ENCODE measurements around the gene TRIP10.

- TF ChIP-seq ZSCAN29 (CRISPR knock-in tag; conservative IDR thresholded peaks at IDR 0.05): no peak
- TF ChIP-seq ZFX (CRISPR knock-in tag; IDR thresholded peaks at IDR 0.05; ENCODE audit: low read depth): no peak
- peak; percentile 98 for TF ChIP-seq CHD4 (IDR thresholded peaks at IDR 0.05; ENCODE audit: borderline replicate concordance, low read length)
- peak; percentile 37 to 49; a peak in 1 of 4 replicates for TF ChIP-seq POLR2A (IDR thresholded peaks at IDR 0.05; ENCODE audit: insufficient read depth in 1 of 2, low read depth in 2 of 2, low read length in 2 of 2)
- no peak for TF ChIP-seq ZNF652 (CRISPR knock-in tag; IDR thresholded peaks at IDR 0.05; ENCODE audit: borderline replicate concordance, low read depth)
- TF ChIP-seq MEIS2 (CRISPR knock-in tag; IDR thresholded peaks at IDR 0.05): no peak
- TF ChIP-seq ZNF740 (CRISPR knock-in tag; IDR thresholded peaks at IDR 0.05): no peak
Measured at GRCh38 chr19:6717441-6717971, 22.0 kb upstream of the TRIP10 start.

Data from HepG2 (cell line).